Measurements from ENCODE around the gene WBP1. TPM values are rescaled to one million over a fixed set of nuclear protein-coding genes. Genes with fewer than 3 reads are reported as not detected.
"Not testable (repeated sequence)": the region's sequence is repeated elsewhere in the genome, so short reads cannot be mapped to it uniquely, and the experiment has no call there.

The WBP1 gene
- total RNA-seq, 1 experiment from 2014 or later, result 64.4 TPM

DNA sequence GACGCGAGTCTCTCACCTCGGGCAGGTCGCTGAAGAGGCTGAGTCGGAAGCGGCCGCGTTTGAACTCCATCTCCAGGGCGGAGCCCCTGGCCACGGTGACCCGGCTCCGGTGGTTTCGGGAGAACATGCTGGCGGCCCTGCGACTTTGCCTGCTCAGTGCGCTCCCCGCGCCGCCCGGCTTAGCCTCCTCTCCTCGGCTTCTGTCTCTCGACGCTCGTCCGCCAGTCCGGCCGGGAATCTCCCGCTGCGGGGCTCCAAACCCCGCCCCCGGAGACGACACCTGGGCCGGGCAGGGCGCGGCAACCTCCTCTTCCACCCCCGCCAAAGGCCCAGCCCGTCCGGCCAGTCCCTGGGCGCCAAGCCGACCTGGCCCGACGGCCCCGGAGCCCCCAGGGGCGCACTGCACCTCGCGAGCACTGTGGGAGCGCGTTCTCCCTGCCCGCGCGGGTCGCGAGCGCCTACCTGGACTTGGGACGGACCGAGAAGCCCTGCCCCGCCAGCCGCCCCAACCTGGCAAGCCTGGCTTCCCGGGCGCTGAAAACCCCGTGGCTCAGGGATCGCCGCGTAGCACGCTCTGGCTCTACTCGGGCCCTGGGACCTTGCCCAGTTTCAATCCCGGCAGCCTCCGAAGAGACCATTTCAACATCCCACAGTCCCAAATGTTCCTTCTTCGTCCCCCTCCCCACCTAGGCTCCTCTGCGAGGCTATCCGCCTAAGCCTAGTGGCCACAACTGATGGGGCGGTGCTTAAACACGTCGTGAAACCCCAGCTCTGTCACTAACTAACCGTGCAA, 16.4 kb upstream of the WBP1 start, which contains the start of gene RTKN:
Gene RTKN (minus strand): TSS at position 248 of the 793 bp plus-strand sequence. CDS start 121 bp downstream, at position 127.
- no peaks in the 10 kb centered on the region for H3K9me2 ChIP-seq (replicated peaks; ENCODE audit: low read length)
- intact Hi-C loops (cut with micrococcal nuclease), result loop anchor here (2.0 kb wide), 1 partner anchor 21 kb away; the partner anchor contains the start of genes C2orf81 and WDR54
- no TSS peak for BruUV-seq (replicated peaks)

GRCh38 chr2:74442483-74443297, 15.5 kb upstream of the WBP1 start:
- Histone ChIP-seq H3K79me2 (ENCODE audit: low read length) (peaks cover 40% of the 10 kb centered on the region), H3K4me2 (ENCODE audit: low read length) (peak overlapping the region; percentile 98), H2AFZ (ENCODE audit: low read length) (peak overlapping the region; percentile 85), H3K27ac (ENCODE audit: low read length) (peak overlapping the region; percentile 85), H3K9ac (ENCODE audit: low read length) (peak overlapping the region; percentile 89), H4K20me1 (ENCODE audit: low read length) (peaks cover 23% of the 10 kb centered on the region), H3K4me3 (ENCODE audit: low read length) (peak overlapping the region; percentile 73), H3K4me1 (ENCODE audit: insufficient read depth, low read length) (peaks cover 34% of the 10 kb centered on the region)
- POLR2A ChIA-PET (ENCODE audit: unreplicated experiment); H3K9me2 ChIP-seq (replicated peaks; ENCODE audit: low read length); CTCF ChIA-PET; H3K27me3 ChIP-seq (ENCODE audit: low read length); DNase-seq; ATAC-seq; H3F3A ChIP-seq (ENCODE audit: low read length, unreplicated experiment); H3K9me3 ChIP-seq (ENCODE audit: low read length); intact Hi-C loops (cut with micrococcal nuclease); BruUV-seq (replicated peaks); H3K36me3 ChIP-seq (ENCODE audit: low read depth, low read length): not testable (repeated sequence)

More for the DNA sequence above, 16.4 kb upstream of the WBP1 start, which contains the start of gene RTKN:
- peaks cover 34% of the 10 kb centered on the region for H3K4me1 ChIP-seq (ENCODE audit: insufficient read depth, low read length)
- no peaks in the 10 kb centered on the region for H3K9me3 ChIP-seq (ENCODE audit: low read length)
- H3K79me2 ChIP-seq (ENCODE audit: low read length), result peaks cover 48% of the 10 kb centered on the region
- TF ChIP-seq CTCF (conservative IDR thresholded peaks at IDR 0.05; ENCODE audit: low read depth, low read length), result no peak
- peak; percentile 52; the same call in 1 of the 2 replicates for TF ChIP-seq EZH2phosphoT487 (IDR thresholded peaks at IDR 0.05; ENCODE audit: borderline replicate concordance, low read length)
- peak within 1 kb of the TSS; percentile 85 for H3K27ac ChIP-seq (ENCODE audit: low read length)
- no peaks in the 10 kb centered on the region for H3K27me3 ChIP-seq (ENCODE audit: low read length)
- H2AFZ ChIP-seq (ENCODE audit: low read length), result peak within 1 kb of the TSS; percentile 85
- peak within 1 kb of the TSS; percentile 73 for H3K4me3 ChIP-seq (ENCODE audit: low read length)
- H4K20me1 ChIP-seq (ENCODE audit: low read length), result peaks cover 23% of the 10 kb centered on the region
- ChIA-PET POLR2A (ENCODE audit: unreplicated experiment) (no interaction called here), CTCF (no interaction called here)
- peak; percentile 83 for DNase-seq
- H3K36me3 ChIP-seq (ENCODE audit: low read depth, low read length), result peaks cover 11% of the 10 kb centered on the region; the same call in 1 of the 2 replicates
- H3F3A ChIP-seq (ENCODE audit: low read length, unreplicated experiment), result no peaks in the 10 kb centered on the region
- H3K4me2 ChIP-seq (ENCODE audit: low read length), result peak within 1 kb of the TSS; percentile 98
- H3K9ac ChIP-seq (ENCODE audit: low read length), result peak within 1 kb of the TSS; percentile 89
- peak; percentile 56 for ATAC-seq

DNA sequence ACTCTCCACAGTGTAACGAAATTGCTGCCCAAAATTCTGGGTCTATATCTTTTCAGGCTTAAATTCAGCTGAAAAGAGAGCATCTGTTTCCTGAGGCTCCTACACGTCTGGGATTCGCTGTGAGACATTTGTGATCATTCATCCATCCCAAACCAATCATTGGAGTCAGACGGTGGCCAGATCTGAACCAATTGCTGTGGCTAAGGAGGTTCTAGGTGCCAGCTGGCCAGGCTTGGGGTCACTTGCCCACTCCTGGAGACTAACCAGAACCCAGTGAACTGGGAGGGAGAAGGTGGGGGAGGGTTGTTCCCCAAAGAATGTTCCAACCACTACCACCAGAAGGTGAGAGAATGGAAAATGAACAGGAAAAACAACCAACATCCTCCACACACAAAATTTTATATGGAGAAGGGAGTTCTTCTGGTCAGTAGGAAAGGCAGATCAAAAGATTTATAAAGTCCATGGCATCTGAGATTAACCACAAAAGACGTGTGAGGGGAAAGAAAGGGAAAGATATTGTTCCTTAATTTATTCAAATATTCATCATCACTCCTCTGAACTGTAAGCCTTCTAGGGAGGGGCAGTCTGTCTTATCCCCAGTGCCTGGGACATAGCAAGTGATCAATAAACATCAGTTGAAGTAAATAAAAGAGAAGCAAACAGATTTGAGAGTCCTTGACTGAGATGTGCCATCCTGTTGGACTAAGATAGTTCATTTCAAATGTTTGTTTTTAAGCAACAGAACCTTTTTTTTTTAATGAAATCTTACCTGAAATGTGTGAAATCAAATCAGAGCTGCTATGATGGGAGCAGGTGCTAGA, 13.5 kb upstream of the WBP1 start:
- Histone ChIP-seq H3K36me3 (ENCODE audit: low read depth, low read length) (no peaks in the 10 kb centered on the region), H3K9me3 (ENCODE audit: low read length) (no peaks in the 10 kb centered on the region), H4K20me1 (ENCODE audit: low read length) (peaks cover 5% of the 10 kb centered on the region; the same call in 1 of the 2 replicates), H3K9me2 (replicated peaks; ENCODE audit: low read length) (no peaks in the 10 kb centered on the region), H3K4me3 (ENCODE audit: low read length) (no peak overlapping the region), H3K4me2 (ENCODE audit: low read length) (peak overlapping the region; percentile 29), H3K27ac (ENCODE audit: low read length) (no peak overlapping the region), H3K79me2 (ENCODE audit: low read length) (peaks cover 20% of the 10 kb centered on the region), H3K27me3 (ENCODE audit: low read length) (no peaks in the 10 kb centered on the region), H2AFZ (ENCODE audit: low read length) (no peak overlapping the region), H3K4me1 (ENCODE audit: insufficient read depth, low read length) (peaks cover 17% of the 10 kb centered on the region), H3K9ac (ENCODE audit: low read length) (no peak overlapping the region), H3F3A (ENCODE audit: low read length, unreplicated experiment) (no peaks in the 10 kb centered on the region)
- BruUV-seq (replicated peaks), result no TSS peak
- intact Hi-C loops (cut with micrococcal nuclease), result no loop called here
- ATAC-seq (no peak), DNase-seq (no peak)
- TF ChIP-seq EZH2phosphoT487 (IDR thresholded peaks at IDR 0.05; ENCODE audit: borderline replicate concordance, low read length) (no peak), EZH2 (IDR thresholded peaks at IDR 0.05; ENCODE audit: low read length, unreplicated experiment) (no peak)
- POLR2A ChIA-PET (ENCODE audit: unreplicated experiment), result no interaction called here
- CTCF ChIA-PET, result no interaction called here

All from PC-3 (cell line).